Upper lobe of left lung (tissue), 4 donors: ENCODE results near the gene CHRNE.

Experiments used
- CTCF ChIP-seq, 6 experiments: fragments of 450-650 bp in 4 of 6; fragments of 200-600 bp in 2 of 6; sonication (generic) in 2 of 6; IDR thresholded peaks; one replicate each; pipeline ENCODE4 v1.5.1; 2016 to 2019; ENCODE audit warnings: antibody characterized with exemption in 6 of 6
- POLR2A ChIP-seq, 4 donors: fragments of 450-650 bp; IDR thresholded peaks; one replicate each; pipeline ENCODE4 v1.5.1; 2016 to 2017; ENCODE audit warnings: antibody characterized with exemption in 4 of 4, mild to moderate bottlenecking in 2 of 4

GRCh38 chr17:4897198-4897687 is 5.7 kb downstream of the CHRNE start:
- TF ChIP-seq POLR2A (IDR thresholded peaks at IDR 0.05) (no peak), CTCF (IDR thresholded peaks at IDR 0.05) (no peak)
